Astrocyte of the spinal cord (primary cell): ENCODE data around the gene CGB2.
"Not testable (repeated sequence)": the region's sequence is repeated elsewhere in the genome, so short reads cannot be mapped to it uniquely, and the experiment has no call there.

Experiments used
- DNase-seq: peaks from one replicate; pipeline ENCODE4 v3.0.0; 2011; ENCODE audit warnings: low read depth, low spot score
- H3K4me3 ChIP-seq: 2 replicates; pipeline ENCODE4 v1.5.1; 2011; ENCODE audit warnings: low read depth, mild to moderate bottlenecking, low read length, moderate library complexity
- CTCF ChIP-seq: IDR thresholded peaks from 2 replicates; pipeline ENCODE4 v1.5.1; 2012; ENCODE audit warnings: low read depth, mild to moderate bottlenecking, low read length, inconsistent platforms
- in situ Hi-C: cut with HindIII; loops from 2 replicates; pipeline ENCODE4 v1.10.0; 2017; ENCODE audit warnings: low sequenced_read_pairs

The CGB2 gene

DNA sequence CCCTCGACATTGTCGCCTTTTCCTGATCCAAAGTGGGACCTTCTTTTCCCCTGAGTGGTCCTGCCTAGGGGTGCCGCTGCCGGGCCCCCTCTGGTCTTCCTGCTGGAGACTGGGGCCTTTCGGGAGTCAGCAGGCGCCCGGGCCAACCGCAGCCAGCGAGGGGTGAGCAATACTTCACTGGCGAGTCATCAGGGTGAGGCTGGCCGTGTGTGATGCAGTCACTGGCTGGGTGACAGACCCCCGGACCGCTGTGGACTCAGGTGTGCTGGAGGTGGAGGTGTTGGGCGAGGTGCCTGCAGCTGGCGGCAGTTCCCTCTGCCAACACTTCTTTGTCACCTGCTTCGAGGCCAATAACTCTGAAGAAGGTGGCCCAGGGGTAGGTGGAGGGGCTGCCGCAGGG is 10.5 kb downstream of the CGB2 start:
- no peak for TF ChIP-seq CTCF
- no peak overlapping the region for H3K4me3 ChIP-seq
- in situ Hi-C loops, result no loop called here
- DNase-seq, result no peak

DNA sequence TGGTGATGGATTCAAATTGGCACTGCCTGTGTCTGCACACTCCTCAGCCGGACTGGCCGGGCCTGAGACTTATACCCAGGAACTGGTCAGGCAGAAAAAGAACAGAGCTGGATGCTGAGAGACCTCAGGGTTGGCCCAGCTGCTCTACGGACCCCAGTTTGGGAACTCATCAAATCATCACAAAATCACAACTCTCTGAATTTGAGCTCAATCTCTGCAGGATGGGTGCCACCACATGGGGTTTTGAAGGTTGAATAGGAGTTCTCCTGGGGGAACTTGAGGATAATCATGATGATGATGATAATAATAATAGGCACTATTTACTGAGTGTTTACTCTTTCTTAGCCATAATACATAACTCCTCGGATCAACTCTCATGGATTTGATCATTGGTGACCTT is 11.0 kb downstream of the CGB2 start:
- DNase-seq, in situ Hi-C loops, H3K4me3 ChIP-seq: not testable (repeated sequence)

GRCh38 chr19:49043548-49043947 is 11.9 kb downstream of the CGB2 start, which contains the start of gene CGB5:
CGB5 (plus strand) TSS chr19:49043848; CDS start chr19:49044210, 362 bp downstream.
- H3K4me3 ChIP-seq, DNase-seq, in situ Hi-C loops: not testable (repeated sequence)

DNA sequence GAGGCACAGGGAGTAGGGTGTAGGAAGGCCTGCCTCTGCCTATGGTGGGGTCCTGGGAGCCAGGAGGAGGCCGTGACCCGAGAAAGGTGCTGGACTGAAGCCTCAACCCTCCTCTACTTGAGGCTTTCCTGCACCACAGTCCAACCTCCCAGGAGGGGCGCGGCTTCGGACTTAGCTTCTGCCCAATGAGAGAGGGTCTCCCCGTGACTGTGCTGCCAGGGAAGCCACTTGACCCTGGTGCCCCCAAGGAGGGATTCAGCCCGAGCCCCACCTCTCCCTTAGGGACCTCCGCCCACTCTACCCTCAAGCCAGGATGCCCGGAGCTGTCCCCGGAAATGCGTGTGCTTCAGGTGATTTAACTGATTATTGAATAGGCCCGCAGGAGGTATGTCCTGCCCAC is 17.3 kb downstream of the CGB2 start, which contains the start of gene CGB8:
Gene CGB8 (minus strand): TSS at position 101 of the 400 bp plus-strand sequence. CDS start 372 bp downstream, outside the sequence.
- DNase-seq, in situ Hi-C loops, H3K4me3 ChIP-seq: not testable (repeated sequence)

- H3K4me3 ChIP-seq, DNase-seq, in situ Hi-C loops: not testable (repeated sequence)
These were observed 18.1 kb downstream of the CGB2 start for GRCh38 chr19:49049834-49050233.

- peak; percentile 52 for DNase-seq
- in situ Hi-C loops, H3K4me3 ChIP-seq: not testable (repeated sequence)
These were observed 18.8 kb downstream of the CGB2 start for GRCh38 chr19:49050376-49051033.

- peak; percentile 51 for DNase-seq
- H3K4me3 ChIP-seq, result peak overlapping the region; percentile 53
- peak; percentile 39 for TF ChIP-seq CTCF
- in situ Hi-C loops, result no loop called here
These were observed 24.6 kb downstream of the CGB2 start for GRCh38 chr19:49056101-49056901.

- peak overlapping the region; percentile 53 for H3K4me3 ChIP-seq
- DNase-seq, in situ Hi-C loops: not testable (repeated sequence)
These were observed 25.4 kb downstream of the CGB2 start for GRCh38 chr19:49056902-49057596.

DNA sequence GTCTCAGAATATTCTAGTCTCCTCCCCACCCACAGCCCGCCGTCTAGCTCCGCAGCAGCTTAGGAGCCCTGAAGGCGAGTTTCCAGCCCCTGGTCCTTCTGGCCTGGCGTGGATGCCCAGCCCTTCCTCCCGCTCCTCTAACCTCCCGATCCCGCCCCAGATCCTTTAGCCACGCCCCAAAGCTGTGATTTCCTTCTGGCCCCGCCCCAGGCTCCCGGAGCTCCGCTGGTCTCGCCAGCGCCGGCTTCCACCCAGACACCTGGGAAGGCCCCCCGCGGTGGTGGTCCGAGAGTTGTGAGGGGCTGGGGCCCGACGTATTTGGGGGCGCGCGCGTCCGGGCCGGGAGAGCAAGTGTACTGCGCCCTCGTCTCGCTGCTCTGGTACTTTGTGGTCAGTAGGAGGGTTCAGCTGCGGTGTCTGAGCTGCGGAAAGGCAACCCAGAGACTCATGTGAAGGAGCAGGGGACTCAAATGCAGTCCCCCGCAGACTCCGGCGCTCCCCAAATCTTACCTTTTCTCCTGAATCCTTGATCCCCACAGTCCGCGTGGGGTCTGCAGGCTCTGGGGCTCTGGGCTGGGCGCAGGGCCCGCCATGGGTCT is 26.0 kb downstream of the CGB2 start, which contains the start of gene CGB7:
Gene CGB7 (minus strand): TSS at position 114 of the 599 bp plus-strand sequence. CDS start 2,374 bp downstream, outside the sequence.
- peak within 1 kb of the TSS; percentile 53 for H3K4me3 ChIP-seq
- in situ Hi-C loops, result no loop called here
- DNase-seq, result peak; percentile 59
- no peak for TF ChIP-seq CTCF
